Measurements from ENCODE around the gene PDPR.
"Not testable (repeated sequence)": the region's sequence is repeated elsewhere in the genome, so short reads cannot be mapped to it uniquely, and the experiment has no call there.

PDPR gene

GRCh38 chr16:70187858-70188607, 73.9 kb downstream of the PDPR start:
- not testable (repeated sequence) for DNase-seq (ENCODE audit: low read depth); H3K4me3 ChIP-seq (ENCODE audit: low read length)

- DNase-seq (ENCODE audit: low read depth); H3K4me3 ChIP-seq (ENCODE audit: low read length): not testable (repeated sequence)
Observed at GRCh38 chr16:70188608-70188915, 74.4 kb downstream of the PDPR start.

- DNase-seq (ENCODE audit: low read depth); H3K4me3 ChIP-seq (ENCODE audit: low read length): not testable (repeated sequence)
Observed at GRCh38 chr16:70190574-70190973, 76.4 kb downstream of the PDPR start.

- DNase-seq (ENCODE audit: low read depth); H3K4me3 ChIP-seq (ENCODE audit: low read length): not testable (repeated sequence)
Observed at GRCh38 chr16:70196683-70197300, 82.7 kb downstream of the PDPR start.

- H3K4me3 ChIP-seq (ENCODE audit: low read length); DNase-seq (ENCODE audit: low read depth): not testable (repeated sequence)
Observed at GRCh38 chr16:70197611-70198010, 83.5 kb downstream of the PDPR start.

GRCh38 chr16:70198230-70198629, 84.1 kb downstream of the PDPR start:
- DNase-seq (ENCODE audit: low read depth); H3K4me3 ChIP-seq (ENCODE audit: low read length): not testable (repeated sequence)

GRCh38 chr16:70198666-70199065, 84.5 kb downstream of the PDPR start:
- not testable (repeated sequence) for H3K4me3 ChIP-seq (ENCODE audit: low read length); DNase-seq (ENCODE audit: low read depth)

- not testable (repeated sequence) for DNase-seq (ENCODE audit: low read depth); H3K4me3 ChIP-seq (ENCODE audit: low read length)
Observed at GRCh38 chr16:70199170-70199569, 85.0 kb downstream of the PDPR start.

GRCh38 chr16:70200063-70200462, 85.9 kb downstream of the PDPR start:
- not testable (repeated sequence) for DNase-seq (ENCODE audit: low read depth); H3K4me3 ChIP-seq (ENCODE audit: low read length)

- DNase-seq (ENCODE audit: low read depth); H3K4me3 ChIP-seq (ENCODE audit: low read length): not testable (repeated sequence)
Observed at GRCh38 chr16:70203508-70203907, 89.4 kb downstream of the PDPR start.

- not testable (repeated sequence) for H3K4me3 ChIP-seq (ENCODE audit: low read length); DNase-seq (ENCODE audit: low read depth)
Observed at GRCh38 chr16:70204010-70204409, 89.9 kb downstream of the PDPR start.

GRCh38 chr16:70204668-70205405, 90.7 kb downstream of the PDPR start:
- not testable (repeated sequence) for DNase-seq (ENCODE audit: low read depth)

GRCh38 chr16:70206382-70206781, 92.2 kb downstream of the PDPR start:
- H3K4me3 ChIP-seq (ENCODE audit: low read length); DNase-seq (ENCODE audit: low read depth): not testable (repeated sequence)

More at GRCh38 chr16:70204668-70205405, 90.7 kb downstream of the PDPR start:
- not testable (repeated sequence) for H3K4me3 ChIP-seq (ENCODE audit: low read length)
